ENCODE results near the gene THAP11.

THAP11 gene

DNA sequence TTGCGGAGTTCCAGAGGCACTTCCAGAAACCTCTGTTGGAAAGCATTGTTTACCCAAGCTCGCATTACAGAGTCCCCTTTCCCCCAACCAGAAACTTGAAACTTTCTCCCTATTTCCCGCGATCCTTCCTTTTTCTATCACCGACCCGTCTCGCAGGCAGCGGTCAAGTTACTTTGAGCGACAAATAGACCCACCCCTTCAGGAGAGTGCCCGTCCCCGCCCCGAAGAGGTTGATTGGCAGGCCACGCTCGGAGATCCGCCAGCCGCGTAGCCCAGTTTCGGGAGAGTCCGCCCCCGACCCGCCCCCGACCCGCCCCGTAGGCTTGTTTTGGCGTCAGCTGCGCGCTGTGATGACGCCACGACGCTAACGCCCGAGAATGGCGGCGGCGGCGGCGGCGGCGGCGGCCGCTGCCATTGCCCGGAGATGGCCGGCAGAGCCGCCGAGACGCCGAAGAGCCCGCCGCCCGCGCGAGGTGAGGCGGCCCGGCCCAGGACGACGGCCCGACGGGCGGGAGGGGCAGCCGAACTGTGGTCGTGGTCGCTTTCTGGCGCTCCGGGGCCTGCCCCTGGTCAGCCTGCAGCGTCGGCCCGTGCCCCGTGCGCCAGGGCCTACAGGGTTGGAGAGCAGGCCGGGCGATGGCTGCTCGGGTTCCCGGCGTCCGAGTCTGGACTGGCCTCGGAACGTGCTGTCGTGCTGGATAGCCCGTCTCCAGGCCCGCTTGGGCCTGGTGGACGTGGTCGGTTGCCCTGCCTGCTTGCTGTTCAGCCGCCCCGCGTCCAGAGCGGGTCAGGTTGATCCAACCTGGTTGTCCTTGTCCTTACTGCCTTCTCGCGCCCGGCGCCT is 51.0 kb downstream of the THAP11 start, which contains the start of gene PSKH1:
Gene PSKH1 (plus strand): TSS at position 356 of the 844 bp plus-strand sequence. CDS start 15,496 bp downstream, outside the sequence.
- peak; percentile 76; the same call in 1 of the 2 replicates for TF ChIP-seq POLR2A (IDR thresholded peaks at IDR 0.05; ENCODE audit: low read depth, low read length)
- 0 out of 2 replicates have a peak, but pooled peaks have one; percentile 27 for TF ChIP-seq POLR2AphosphoS5 (IDR thresholded peaks at IDR 0.05; ENCODE audit: low read depth, low read length)
- TF ChIP-seq TAF1 (IDR thresholded peaks at IDR 0.05; ENCODE audit: borderline replicate concordance, low read depth, low read length), result no peak; the same call in 1 of the 2 replicates
- FAIRE-seq, result peak; percentile 78

More for the DNA sequence above, 51.0 kb downstream of the THAP11 start, which contains the start of gene PSKH1:
- DNase-seq (ENCODE audit: insufficient read length), result peak; percentile 99
